Activated CD4-positive, alpha-beta T cell treated with anti-CD3 and anti-CD28 coated beads for 36 hours (primary cell): ENCODE results near the gene NINJ1. TPM values are rescaled to one million over a fixed set of nuclear protein-coding genes. Genes with fewer than 3 reads are reported as not detected.

ENCODE experiments used
- ATAC-seq: fragments of 200-7000 bp; cut with Tn5 transposase; one replicate; pipeline ENCODE4 v1.10.0; 2021; ENCODE audit warnings: mild to moderate bottlenecking, moderate library complexity
- CTCF ChIA-PET: fragments of 350-600 bp; sonication (Branson Sonifier 250); formaldehyde crosslinking; loops from one replicate; lab custom pipeline; 2021; ENCODE audit warnings: antibody characterized with exemption; lab: Charles Lee
- POLR2A ChIA-PET: fragments of 350-600 bp; sonication (Branson Sonifier 250); formaldehyde crosslinking; loops from one replicate; lab custom pipeline; 2021; ENCODE audit warnings: antibody characterized with exemption, inconsistent platforms; lab: Charles Lee
- DNase-seq: peaks from one replicate; pipeline ENCODE4 v3.0.0-alpha.2; 2020
- H3K27ac Mint-ChIP-seq: one replicate; pipeline ENCODE4 v1.8.0; 2021; ENCODE audit warnings: mixed read lengths
- H3K27me3 Mint-ChIP-seq: one replicate; pipeline ENCODE4 v1.8.0; 2021; ENCODE audit warnings: mixed read lengths
- H3K36me3 Mint-ChIP-seq: one replicate; pipeline ENCODE4 v1.8.0; 2021; ENCODE audit warnings: low read depth, mixed read lengths
- H3K4me1 Mint-ChIP-seq: one replicate; pipeline ENCODE4 v1.8.0; 2021; ENCODE audit warnings: mixed read lengths
- H3K4me3 Mint-ChIP-seq: one replicate; pipeline ENCODE4 v1.8.0; 2021; ENCODE audit warnings: mild to moderate bottlenecking, moderate library complexity, mixed read lengths
- H3K9me3 Mint-ChIP-seq: one replicate; pipeline ENCODE4 v1.8.0; 2021; ENCODE audit warnings: low read depth, mixed read lengths
- intact Hi-C, 2 experiments: fragments of 100-400 bp; cut with DNase I in 1 of 2; cut with micrococcal nuclease in 1 of 2; formaldehyde crosslinking; loops; one replicate each; pipeline versions ENCODE4 v1.14.2 to v1.15.1; 2022 to 2024; cut with DNase I, micrococcal nuclease
- total RNA-seq, 2 experiments: library from RNA; stranded (reverse); gene quantifications; one replicate each; pipeline ENCODE4 v1.2.3, GENCODE V29; 2021

Gene NINJ1
- total RNA-seq, 2 experiments from 2014 or later, result 77.4 to 108 TPM

GRCh38 chr9:93086447-93087224, 47.4 kb downstream of the NINJ1 start:
- H3K9me3 Mint-ChIP-seq, result peaks cover 11% of the 10 kb centered on the region
- POLR2A ChIA-PET, result no interaction called here
- DNase-seq, result no peak
- peak overlapping the region; percentile 34 for H3K27ac Mint-ChIP-seq
- H3K27me3 Mint-ChIP-seq, result no peaks in the 10 kb centered on the region
- ATAC-seq, result no peak
- intact Hi-C loops, result no loop called here
- peaks cover 58% of the 10 kb centered on the region for H3K4me1 Mint-ChIP-seq
- no peak overlapping the region for H3K4me3 Mint-ChIP-seq
- H3K36me3 Mint-ChIP-seq, result peaks cover 64% of the 10 kb centered on the region
- CTCF ChIA-PET, result interaction anchor here (0.7 kb wide), 1 partner anchor 32 kb away, joined by 3 read pairs; no protein-coding TSS in a partner anchor

- Mint-ChIP-seq H3K4me1 (peaks cover 53% of the 10 kb centered on the region), H3K4me3 (no peak overlapping the region), H3K36me3 (peaks cover 66% of the 10 kb centered on the region), H3K27me3 (no peaks in the 10 kb centered on the region), H3K9me3 (peaks cover 6% of the 10 kb centered on the region), H3K27ac (no peak overlapping the region)
- ATAC-seq (no peak), DNase-seq (no peak)
- intact Hi-C loops, result no loop called here
- CTCF ChIA-PET, result interaction anchor here (0.8 kb wide), 1 partner anchor 128 kb away, joined by 3 read pairs; no protein-coding TSS in a partner anchor
- POLR2A ChIA-PET, result no interaction called here
Measured at GRCh38 chr9:93085676-93086075, 48.4 kb downstream of the NINJ1 start.

GRCh38 chr9:93084471-93084881, 49.6 kb downstream of the NINJ1 start:
- no peaks in the 10 kb centered on the region for H3K9me3 Mint-ChIP-seq
- ATAC-seq, result no peak
- H3K27ac Mint-ChIP-seq, result peak overlapping the region; percentile 91
- intact Hi-C loops, result no loop called here
- POLR2A ChIA-PET, result no interaction called here
- no peak for DNase-seq
- H3K36me3 Mint-ChIP-seq, result peaks cover 63% of the 10 kb centered on the region
- peaks cover 41% of the 10 kb centered on the region for H3K4me1 Mint-ChIP-seq
- H3K27me3 Mint-ChIP-seq, result no peaks in the 10 kb centered on the region
- no peak overlapping the region for H3K4me3 Mint-ChIP-seq
- CTCF ChIA-PET, result interaction anchor here (1.3 kb wide), 1 partner anchor 13 kb away, joined by 5 read pairs; the partner anchor contains the start of gene CARD19

- peaks cover 61% of the 10 kb centered on the region for H3K36me3 Mint-ChIP-seq
- intact Hi-C loops, result loop anchor here in 1 of 2 experiments (2.0 kb wide), 1 partner anchor 19 kb away; no protein-coding TSS in a partner anchor
Measured at GRCh38 chr9:93083592-93084470, 50.2 kb downstream of the NINJ1 start.

GRCh38 chr9:93082841-93083411, 51.1 kb downstream of the NINJ1 start:
- H3K4me3 Mint-ChIP-seq, result no peak overlapping the region

More at GRCh38 chr9:93083592-93084470, 50.2 kb downstream of the NINJ1 start:
- POLR2A ChIA-PET, result interaction anchor here (0.5 to 1.7 kb wide), 3 partner anchors 8 to 290 kb away, joined by 3 to 7 read pairs (median 4); no protein-coding TSS in a partner anchor
- no peaks in the 10 kb centered on the region for H3K9me3 Mint-ChIP-seq
- no peaks in the 10 kb centered on the region for H3K27me3 Mint-ChIP-seq
- CTCF ChIA-PET, result interaction anchor here (1.0 to 1.7 kb wide), 4 partner anchors 13 to 80 kb away, joined by 3 to 6 read pairs (median 4); partner anchors contain the start of gene CARD19
- peaks cover 35% of the 10 kb centered on the region for H3K4me1 Mint-ChIP-seq
- H3K4me3 Mint-ChIP-seq, result no peak overlapping the region
- DNase-seq (peak; percentile 75), ATAC-seq (peak; percentile 88)
- H3K27ac Mint-ChIP-seq, result peak overlapping the region; percentile 91

GRCh38 chr9:93081931-93082330, 52.1 kb downstream of the NINJ1 start:
- DNase-seq (no peak), ATAC-seq (no peak)
- Mint-ChIP-seq H3K9me3 (no peaks in the 10 kb centered on the region), H3K27me3 (no peaks in the 10 kb centered on the region), H3K36me3 (peaks cover 54% of the 10 kb centered on the region), H3K27ac (peak overlapping the region; percentile 73), H3K4me1 (peaks cover 34% of the 10 kb centered on the region), H3K4me3 (no peak overlapping the region)
- CTCF ChIA-PET, result no interaction called here
- POLR2A ChIA-PET, result interaction anchor here (0.6 to 1.7 kb wide), 2 partner anchors 10 to 478 kb away, joined by 7 to 12 read pairs; no protein-coding TSS in a partner anchor
- intact Hi-C loops, result loop anchor here in 1 of 2 experiments (2.0 kb wide), 1 partner anchor 17 kb away; no protein-coding TSS in a partner anchor

More at GRCh38 chr9:93082841-93083411, 51.1 kb downstream of the NINJ1 start:
- DNase-seq (peak; percentile 37), ATAC-seq (peak; percentile 33)
- Mint-ChIP-seq H3K4me1 (peaks cover 30% of the 10 kb centered on the region), H3K27me3 (no peaks in the 10 kb centered on the region), H3K36me3 (peaks cover 57% of the 10 kb centered on the region), H3K9me3 (no peaks in the 10 kb centered on the region), H3K27ac (peak overlapping the region; percentile 91)
- CTCF ChIA-PET, result interaction anchor here (1.0 to 1.7 kb wide), 3 partner anchors 22 to 79 kb away, joined by 3 to 6 read pairs (median 4); no protein-coding TSS in a partner anchor
- intact Hi-C loops, result loop anchor here in 1 of 2 experiments (2.0 kb wide), 1 partner anchor 18 kb away; no protein-coding TSS in a partner anchor
- POLR2A ChIA-PET, result interaction anchor here (0.5 to 1.7 kb wide), 3 partner anchors 9 to 289 kb away, joined by 3 to 7 read pairs (median 4); no protein-coding TSS in a partner anchor

- Mint-ChIP-seq H3K27ac (peak overlapping the region; percentile 0), H3K4me1 (peaks cover 36% of the 10 kb centered on the region), H3K4me3 (no peak overlapping the region), H3K9me3 (no peaks in the 10 kb centered on the region), H3K36me3 (peaks cover 49% of the 10 kb centered on the region), H3K27me3 (no peaks in the 10 kb centered on the region)
- ATAC-seq, result no peak
- intact Hi-C loops, result no loop called here
- ChIA-PET POLR2A (no interaction called here), CTCF (interaction anchor here (1.1 to 2.0 kb wide), 2 partner anchors 77 to 124 kb away, joined by 4 to 10 read pairs; no protein-coding TSS in a partner anchor)
- DNase-seq, result no peak
Measured at GRCh38 chr9:93081081-93081529, 52.9 kb downstream of the NINJ1 start.

- H3K4me1 Mint-ChIP-seq, result peaks cover 39% of the 10 kb centered on the region
- ChIA-PET POLR2A (no interaction called here), CTCF (interaction anchor here (1.1 to 2.0 kb wide), 3 partner anchors 29 to 124 kb away, joined by 4 to 10 read pairs (median 5); no protein-coding TSS in a partner anchor)
- peak; percentile 3 for DNase-seq
- H3K27ac Mint-ChIP-seq, result peak overlapping the region; percentile 0
- H3K27me3 Mint-ChIP-seq, result no peaks in the 10 kb centered on the region
- H3K4me3 Mint-ChIP-seq, result no peak overlapping the region
- peaks cover 43% of the 10 kb centered on the region for H3K36me3 Mint-ChIP-seq
- no peak for ATAC-seq
- intact Hi-C loops, result no loop called here
- no peaks in the 10 kb centered on the region for H3K9me3 Mint-ChIP-seq
Measured at GRCh38 chr9:93080406-93080805, 53.6 kb downstream of the NINJ1 start.

GRCh38 chr9:93079371-93079770, 54.7 kb downstream of the NINJ1 start:
- CTCF ChIA-PET, result interaction anchor here (0.5 to 2.0 kb wide), 2 partner anchors 52 to 76 kb away, joined by 3 to 10 read pairs; no protein-coding TSS in a partner anchor
- DNase-seq (peak; percentile 1), ATAC-seq (no peak)
- Mint-ChIP-seq H3K27ac (no peak overlapping the region), H3K9me3 (no peaks in the 10 kb centered on the region), H3K27me3 (no peaks in the 10 kb centered on the region), H3K4me1 (peaks cover 45% of the 10 kb centered on the region), H3K4me3 (no peak overlapping the region), H3K36me3 (peaks cover 38% of the 10 kb centered on the region)
- POLR2A ChIA-PET, result no interaction called here
- intact Hi-C loops, result no loop called here

- intact Hi-C loops, result no loop called here
- POLR2A ChIA-PET, result no interaction called here
Measured at GRCh38 chr9:93077811-93078210, 56.2 kb downstream of the NINJ1 start.

More at GRCh38 chr9:93077811-93078210, 56.2 kb downstream of the NINJ1 start:
- no peaks in the 10 kb centered on the region for H3K9me3 Mint-ChIP-seq
- peaks cover 46% of the 10 kb centered on the region for H3K4me1 Mint-ChIP-seq
- CTCF ChIA-PET, result no interaction called here
- no peak overlapping the region for H3K27ac Mint-ChIP-seq
- ATAC-seq, result no peak
- peaks cover 30% of the 10 kb centered on the region for H3K36me3 Mint-ChIP-seq
- H3K27me3 Mint-ChIP-seq, result no peaks in the 10 kb centered on the region
- H3K4me3 Mint-ChIP-seq, result no peak overlapping the region
- peak; percentile 1 for DNase-seq
